ENCODE measurements around the gene UQCRQ. TPM values are rescaled to one million over a fixed set of nuclear protein-coding genes. Genes with fewer than 3 reads are reported as not detected.

Gene UQCRQ
- total and polyA plus RNA-seq, 9 of the 15 experiments (the other 6 are each of a cell fraction or from before 2014, with no cell fraction given), result 235 to 2,421 (median 883) TPM

DNA sequence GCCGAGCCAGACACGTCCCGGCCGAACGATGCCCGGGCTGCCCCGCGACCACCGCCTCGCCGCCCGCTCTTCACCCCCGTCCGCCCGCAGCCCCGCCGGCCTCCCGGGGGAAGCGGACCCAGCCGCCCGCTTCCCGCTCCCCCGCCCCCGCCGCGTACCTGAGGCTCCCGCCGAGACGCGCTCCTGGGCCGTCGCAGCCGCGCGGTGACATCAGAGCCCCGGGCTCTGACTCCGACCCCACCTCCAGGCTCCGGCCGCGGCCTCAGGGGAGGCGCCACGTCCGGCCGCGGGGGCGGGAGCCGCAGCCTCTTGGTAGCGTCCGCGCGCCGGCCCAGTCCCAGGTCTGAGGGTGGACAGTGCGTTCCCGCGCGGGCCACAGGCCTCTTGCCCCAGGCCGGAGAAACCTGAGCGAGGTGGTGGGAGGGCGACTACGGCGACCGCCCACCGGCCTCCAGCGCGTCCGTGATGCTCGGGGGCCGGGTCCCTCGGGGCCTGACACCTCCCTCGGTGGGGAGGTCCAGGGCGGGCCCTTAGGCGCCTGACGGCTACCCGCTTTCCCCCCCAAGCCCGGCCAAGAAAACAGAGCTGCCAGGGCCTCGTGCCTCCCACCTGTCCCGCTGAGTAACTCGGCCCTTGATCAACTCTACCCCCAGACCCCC lies 35.9 kb upstream of the UQCRQ start, which contains the start of gene SHROOM1 (continued):
- no peak for TF ChIP-seq FIP1L1 (IDR thresholded peaks at IDR 0.05; ENCODE audit: low read depth, low read length, poor library complexity, severe bottlenecking)
- peak; percentile 90 for TF ChIP-seq L3MBTL2 (IDR thresholded peaks at IDR 0.05)
- TF ChIP-seq PHF8 (IDR thresholded peaks at IDR 0.05; ENCODE audit: borderline replicate concordance, low read length), result peak; percentile 81; the same call in 1 of the 2 replicates
- no peak for TF ChIP-seq ZNF77 (CRISPR knock-in tag; IDR thresholded peaks at IDR 0.05)
- no peak for TF ChIP-seq ZNF778 (CRISPR knock-in tag; IDR thresholded peaks at IDR 0.05)
- no peak for TF ChIP-seq CHD4 (IDR thresholded peaks at IDR 0.05; ENCODE audit: insufficient read depth, insufficient replicate concordance, low read depth, low read length, poor library complexity, severe bottlenecking)
- peak; percentile 61; the same call in 1 of the 2 replicates for TF ChIP-seq TCF7L2 (IDR thresholded peaks at IDR 0.05; ENCODE audit: low read depth, low read length)
- TF ChIP-seq ZNF354B (CRISPR knock-in tag; IDR thresholded peaks at IDR 0.05), result no peak
- no peak for TF ChIP-seq PYGO2 (tag; IDR thresholded peaks at IDR 0.05)
- TF ChIP-seq RHOXF2B (CRISPR knock-in tag; conservative IDR thresholded peaks at IDR 0.05), result no peak
- peak; percentile 31; the same call in 1 of the 2 replicates for TF ChIP-seq BRD4 (IDR thresholded peaks at IDR 0.05)
- peak; percentile 48; the same call in 1 of the 2 replicates for TF ChIP-seq GABPA (tag; conservative IDR thresholded peaks at IDR 0.05; ENCODE audit: low read depth)
